OCI-LY1 (cell line): Measurements from ENCODE around the gene COG6.

Experiments
- EZH2 ChIP-seq: fragments of 200-600 bp; sonication (generic), shearing (Covaris generic); IDR thresholded peaks from 2 replicates; pipeline ENCODE4 v1.8.0; 2017; ENCODE audit warnings: borderline replicate concordance, mixed run types, mild to moderate bottlenecking, antibody characterized with exemption, low read length, moderate library complexity, mixed read lengths
- TF ChIP-seq, protein P1 (sequence below): fragments of 200-600 bp; sonication (generic), shearing (Covaris generic); IDR thresholded peaks from 2 replicates; pipeline ENCODE4 v1.5.1; 2017; ENCODE audit warnings: mild to moderate bottlenecking, antibody characterized with exemption, low read length, moderate library complexity, mixed read lengths

DNA sequence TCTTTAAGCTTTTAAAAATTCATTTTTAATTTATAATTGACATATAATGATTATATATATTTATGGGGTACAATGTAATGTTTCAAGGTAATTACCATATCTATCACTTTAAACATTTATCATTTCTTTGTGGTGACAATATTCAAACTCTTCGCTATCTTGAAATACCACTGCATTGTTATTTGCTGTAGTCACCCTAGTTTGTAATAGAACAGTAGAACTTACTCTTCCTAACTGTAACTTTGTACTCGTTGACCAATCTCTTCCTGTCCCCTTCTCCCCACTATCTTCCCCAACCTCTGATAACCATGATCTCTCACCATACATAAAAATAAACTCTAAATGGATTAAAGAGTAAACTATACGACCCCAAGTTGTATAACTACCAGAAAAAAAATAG is 20.4 kb downstream of the COG6 start:
- TF ChIP-seq, protein P1, sequence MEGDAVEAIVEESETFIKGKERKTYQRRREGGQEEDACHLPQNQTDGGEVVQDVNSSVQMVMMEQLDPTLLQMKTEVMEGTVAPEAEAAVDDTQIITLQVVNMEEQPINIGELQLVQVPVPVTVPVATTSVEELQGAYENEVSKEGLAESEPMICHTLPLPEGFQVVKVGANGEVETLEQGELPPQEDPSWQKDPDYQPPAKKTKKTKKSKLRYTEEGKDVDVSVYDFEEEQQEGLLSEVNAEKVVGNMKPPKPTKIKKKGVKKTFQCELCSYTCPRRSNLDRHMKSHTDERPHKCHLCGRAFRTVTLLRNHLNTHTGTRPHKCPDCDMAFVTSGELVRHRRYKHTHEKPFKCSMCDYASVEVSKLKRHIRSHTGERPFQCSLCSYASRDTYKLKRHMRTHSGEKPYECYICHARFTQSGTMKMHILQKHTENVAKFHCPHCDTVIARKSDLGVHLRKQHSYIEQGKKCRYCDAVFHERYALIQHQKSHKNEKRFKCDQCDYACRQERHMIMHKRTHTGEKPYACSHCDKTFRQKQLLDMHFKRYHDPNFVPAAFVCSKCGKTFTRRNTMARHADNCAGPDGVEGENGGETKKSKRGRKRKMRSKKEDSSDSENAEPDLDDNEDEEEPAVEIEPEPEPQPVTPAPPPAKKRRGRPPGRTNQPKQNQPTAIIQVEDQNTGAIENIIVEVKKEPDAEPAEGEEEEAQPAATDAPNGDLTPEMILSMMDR, result no peak
- no peak for TF ChIP-seq EZH2
